Peyer's patch (tissue), 4 donors: ENCODE measurements around the gene KIF26B. TPM values are rescaled to one million over a fixed set of nuclear protein-coding genes. Genes with fewer than 3 reads are reported as not detected.
"Not testable (repeated sequence)": the region's sequence is repeated elsewhere in the genome, so short reads cannot be mapped to it uniquely, and the experiment has no call there.

ENCODE experiments used
- DNase-seq, 3 donors: peaks; one replicate each; pipeline ENCODE4 v3.0.0-alpha.2; 2017 to 2019
- H3K27ac ChIP-seq, 4 donors: fragments of 200-600 bp; sonication (generic); one replicate each; pipeline ENCODE4 v1.5.1; 2016 to 2019
- H3K27me3 ChIP-seq, 2 donors: fragments of 200-600 bp; sonication (generic); one replicate each; pipeline ENCODE4 v1.5.1; 2019
- H3K36me3 ChIP-seq, 3 donors: fragments of 200-600 bp; sonication (generic); one replicate each; pipeline ENCODE4 v1.5.1; 2016 to 2019
- H3K4me1 ChIP-seq, 4 donors: fragments of 200-600 bp; sonication (generic); one replicate each; pipeline ENCODE4 v1.5.1; 2016 to 2019
- H3K4me3 ChIP-seq, 4 donors: fragments of 200-600 bp; sonication (generic); 1 replicate in 3 of 4; 2 replicates in 1 of 4; pipeline ENCODE4 v1.5.1; 2016 to 2019; ENCODE audit warnings: mild to moderate bottlenecking in 1 of 4
- H3K9me3 ChIP-seq, 4 donors: fragments of 200-600 bp; sonication (generic); one replicate each; pipeline ENCODE4 v1.5.1; 2016 to 2019; ENCODE audit warnings: mild to moderate bottlenecking in 1 of 4
- POLR2A ChIP-seq, 2 donors: fragments of 450-650 bp; IDR thresholded peaks; one replicate each; pipeline ENCODE4 v1.5.1; 2017; ENCODE audit warnings: antibody characterized with exemption in 2 of 2, mild to moderate bottlenecking in 2 of 2, moderate library complexity in 2 of 2
- total RNA-seq, 4 donors: library from RNA; depleted of rRNA; stranded (reverse); fragments of >200 nt; gene quantifications; one replicate each; pipeline ENCODE4 v1.1.0, GENCODE V29; 2016
- TF ChIP-seq, protein P1 (sequence below), 6 experiments: fragments of 450-650 bp in 4 of 6; fragments of 200-600 bp in 2 of 6; sonication (generic) in 1 of 6; IDR thresholded peaks; one replicate each; pipeline ENCODE4 v1.5.1; 2017 to 2019; ENCODE audit warnings: antibody characterized with exemption in 6 of 6, mild to moderate bottlenecking in 3 of 6, moderate library complexity in 1 of 6

The KIF26B gene
- total RNA-seq, 4 donors from 2014 or later = 0.70 to 1.6 (median 1.1) TPM

GRCh38 chr1:245398180-245398579, 243.4 kb downstream of the KIF26B start:
- H3K4me3 ChIP-seq = no peak overlapping the region
- H3K4me1 ChIP-seq = no peaks in the 10 kb centered on the region
- H3K27ac ChIP-seq = no peak overlapping the region
- no peaks in the 10 kb centered on the region for H3K36me3 ChIP-seq
- no peaks in the 10 kb centered on the region for H3K27me3 ChIP-seq
- TF ChIP-seq POLR2A (IDR thresholded peaks at IDR 0.05) = no peak
- TF ChIP-seq, protein P1, sequence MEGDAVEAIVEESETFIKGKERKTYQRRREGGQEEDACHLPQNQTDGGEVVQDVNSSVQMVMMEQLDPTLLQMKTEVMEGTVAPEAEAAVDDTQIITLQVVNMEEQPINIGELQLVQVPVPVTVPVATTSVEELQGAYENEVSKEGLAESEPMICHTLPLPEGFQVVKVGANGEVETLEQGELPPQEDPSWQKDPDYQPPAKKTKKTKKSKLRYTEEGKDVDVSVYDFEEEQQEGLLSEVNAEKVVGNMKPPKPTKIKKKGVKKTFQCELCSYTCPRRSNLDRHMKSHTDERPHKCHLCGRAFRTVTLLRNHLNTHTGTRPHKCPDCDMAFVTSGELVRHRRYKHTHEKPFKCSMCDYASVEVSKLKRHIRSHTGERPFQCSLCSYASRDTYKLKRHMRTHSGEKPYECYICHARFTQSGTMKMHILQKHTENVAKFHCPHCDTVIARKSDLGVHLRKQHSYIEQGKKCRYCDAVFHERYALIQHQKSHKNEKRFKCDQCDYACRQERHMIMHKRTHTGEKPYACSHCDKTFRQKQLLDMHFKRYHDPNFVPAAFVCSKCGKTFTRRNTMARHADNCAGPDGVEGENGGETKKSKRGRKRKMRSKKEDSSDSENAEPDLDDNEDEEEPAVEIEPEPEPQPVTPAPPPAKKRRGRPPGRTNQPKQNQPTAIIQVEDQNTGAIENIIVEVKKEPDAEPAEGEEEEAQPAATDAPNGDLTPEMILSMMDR (IDR thresholded peaks at IDR 0.05) = no peak
- no peaks in the 10 kb centered on the region for H3K9me3 ChIP-seq
- DNase-seq = peak in 2 of 3 donors; percentile 62 to 63

DNA sequence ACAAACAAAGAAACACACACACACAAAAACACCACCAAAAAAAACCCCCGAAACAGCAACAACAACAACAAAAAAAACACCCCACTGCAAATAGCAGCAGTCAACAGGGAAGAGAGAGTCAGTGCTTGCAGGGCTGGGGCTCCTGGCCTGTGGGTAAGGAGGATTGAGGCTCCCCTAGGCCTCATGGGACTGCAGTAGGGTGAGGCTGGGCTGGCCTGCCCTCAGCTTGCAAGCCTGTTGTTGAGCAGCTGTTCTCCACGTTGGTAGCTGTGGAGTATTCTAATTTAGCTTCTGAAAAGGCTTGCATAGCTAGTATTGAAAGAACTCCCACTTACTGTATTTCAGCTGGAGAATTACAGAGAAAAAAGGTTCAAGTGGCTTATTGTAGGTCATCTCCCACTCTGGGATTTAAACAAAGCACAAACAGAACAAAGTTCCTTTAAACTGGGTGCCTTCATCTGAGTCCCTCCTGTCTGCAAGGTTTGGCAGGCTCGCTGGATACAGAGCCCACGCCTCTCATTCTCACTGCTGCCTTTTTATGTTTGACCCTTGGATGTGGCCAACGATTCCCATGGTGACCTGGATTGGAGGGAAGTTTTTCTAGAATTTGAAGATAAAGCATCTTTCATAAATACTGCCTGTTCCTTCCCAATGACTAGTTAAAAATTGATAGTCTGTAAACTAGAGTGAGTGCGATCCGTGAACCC, 247.2 kb downstream of the KIF26B start:
- no peaks in the 10 kb centered on the region for H3K9me3 ChIP-seq
- no peak overlapping the region for H3K27ac ChIP-seq
- H3K36me3 ChIP-seq = no peaks in the 10 kb centered on the region
- H3K4me3 ChIP-seq = no peak overlapping the region
- no peaks in the 10 kb centered on the region for H3K27me3 ChIP-seq
- TF ChIP-seq POLR2A (IDR thresholded peaks at IDR 0.05) = no peak
- TF ChIP-seq, protein P1 (IDR thresholded peaks at IDR 0.05) = no peak
- no peak for DNase-seq
- no peaks in the 10 kb centered on the region for H3K4me1 ChIP-seq

GRCh38 chr1:245402998-245403397, 248.2 kb downstream of the KIF26B start:
- H3K27ac ChIP-seq, DNase-seq, H3K27me3 ChIP-seq: not testable (repeated sequence)

GRCh38 chr1:245404527-245404926, 249.7 kb downstream of the KIF26B start:
- Histone ChIP-seq H3K4me1 (no peaks in the 10 kb centered on the region), H3K27ac (no peak overlapping the region), H3K9me3 (no peaks in the 10 kb centered on the region), H3K36me3 (no peaks in the 10 kb centered on the region), H3K4me3 (no peak overlapping the region), H3K27me3 (no peaks in the 10 kb centered on the region)
- DNase-seq = no peak
- TF ChIP-seq, protein P1 (IDR thresholded peaks at IDR 0.05) = no peak
- TF ChIP-seq POLR2A (IDR thresholded peaks at IDR 0.05) = no peak

More at GRCh38 chr1:245402998-245403397, 248.2 kb downstream of the KIF26B start:
- H3K36me3 ChIP-seq, H3K4me1 ChIP-seq, H3K9me3 ChIP-seq, H3K4me3 ChIP-seq: not testable (repeated sequence)

- H3K27ac ChIP-seq = no peak overlapping the region
- H3K9me3 ChIP-seq = no peaks in the 10 kb centered on the region
- no peak overlapping the region for H3K4me3 ChIP-seq
- no peaks in the 10 kb centered on the region for H3K4me1 ChIP-seq
- DNase-seq = no peak
- no peak for TF ChIP-seq POLR2A (IDR thresholded peaks at IDR 0.05)
- TF ChIP-seq, protein P1 (IDR thresholded peaks at IDR 0.05) = no peak
- H3K36me3 ChIP-seq = no peaks in the 10 kb centered on the region
- no peaks in the 10 kb centered on the region for H3K27me3 ChIP-seq
Measured at GRCh38 chr1:245404952-245405351, 250.2 kb downstream of the KIF26B start.

- H3K4me3 ChIP-seq = no peak overlapping the region
- no peak overlapping the region for H3K27ac ChIP-seq
- DNase-seq = no peak
- H3K27me3 ChIP-seq = no peaks in the 10 kb centered on the region
- H3K4me1 ChIP-seq = no peaks in the 10 kb centered on the region
- H3K36me3 ChIP-seq = no peaks in the 10 kb centered on the region
- no peaks in the 10 kb centered on the region for H3K9me3 ChIP-seq
- TF ChIP-seq, protein P1 (IDR thresholded peaks at IDR 0.05) = no peak
- no peak for TF ChIP-seq POLR2A (IDR thresholded peaks at IDR 0.05)
Measured at GRCh38 chr1:245406426-245406825, 251.6 kb downstream of the KIF26B start.
